Measurements from ENCODE around the gene TPSD1.

DNA sequence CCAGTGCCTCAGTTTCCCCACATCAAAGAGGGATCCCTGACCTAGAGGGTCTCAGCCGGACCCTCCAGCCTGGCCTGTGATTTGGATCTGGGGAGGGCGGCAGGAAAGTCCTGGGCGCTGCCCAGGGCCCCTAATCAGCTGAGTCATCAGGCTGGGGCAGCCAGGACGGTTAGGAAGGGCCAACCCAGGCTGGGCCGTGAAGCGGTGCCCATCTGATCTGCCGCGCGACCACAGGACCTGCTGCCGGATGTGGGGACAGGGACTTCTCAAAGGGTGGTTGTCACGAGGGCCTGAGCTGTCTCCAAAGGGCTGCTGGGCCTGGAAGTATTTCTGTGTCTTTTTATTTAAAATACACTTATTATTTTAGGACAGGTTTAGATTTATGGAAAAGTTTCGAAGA is 11.0 kb upstream of the TPSD1 start:
- no peak for TF ChIP-seq CTCF (IDR thresholded peaks at IDR 0.05)
- TF ChIP-seq POLR2A (IDR thresholded peaks at IDR 0.05) = no peak
